NOMO-1 (cell line): ENCODE data around the gene TTC31.
"Not testable (repeated sequence)": the region's sequence is repeated elsewhere in the genome, so short reads cannot be mapped to it uniquely, and the experiment has no call there.

Source experiments
- DNase-seq, 2 experiments: peaks; one replicate each; lab custom pipeline; 2025; ENCODE audit not compliant: unreplicated experiment in 2 of 2; lab: John Stamatoyannopoulos, UW

The TTC31 gene

DNA sequence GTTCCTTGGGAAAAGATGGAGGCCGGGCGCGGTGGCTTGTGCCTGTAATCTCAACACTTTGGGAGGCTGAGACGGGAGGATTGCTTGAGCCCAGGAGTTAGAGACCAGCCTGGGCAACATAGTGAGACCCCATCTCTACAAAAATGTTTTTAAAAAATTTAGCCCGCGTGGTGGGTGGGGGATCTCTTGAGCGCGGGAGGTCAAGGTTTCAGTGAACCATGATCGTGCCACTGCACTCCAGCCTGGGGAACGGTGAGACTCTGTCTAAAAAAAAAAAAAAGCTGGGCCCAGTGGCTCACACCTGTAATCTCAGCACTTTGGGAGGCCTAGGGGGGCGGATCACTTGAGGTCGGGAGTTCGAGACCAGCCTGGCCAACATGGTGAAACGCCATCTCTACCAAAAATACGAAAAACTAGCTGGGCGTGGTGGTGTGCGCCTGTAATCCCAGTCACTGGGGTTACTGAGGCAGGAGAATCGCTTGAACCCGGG, 839 bp downstream of the TTC31 start:
- DNase-seq: not testable (repeated sequence)

GRCh38 chr2:74486141-74486540, 3.3 kb downstream of the TTC31 start:
- DNase-seq: no peak

DNA sequence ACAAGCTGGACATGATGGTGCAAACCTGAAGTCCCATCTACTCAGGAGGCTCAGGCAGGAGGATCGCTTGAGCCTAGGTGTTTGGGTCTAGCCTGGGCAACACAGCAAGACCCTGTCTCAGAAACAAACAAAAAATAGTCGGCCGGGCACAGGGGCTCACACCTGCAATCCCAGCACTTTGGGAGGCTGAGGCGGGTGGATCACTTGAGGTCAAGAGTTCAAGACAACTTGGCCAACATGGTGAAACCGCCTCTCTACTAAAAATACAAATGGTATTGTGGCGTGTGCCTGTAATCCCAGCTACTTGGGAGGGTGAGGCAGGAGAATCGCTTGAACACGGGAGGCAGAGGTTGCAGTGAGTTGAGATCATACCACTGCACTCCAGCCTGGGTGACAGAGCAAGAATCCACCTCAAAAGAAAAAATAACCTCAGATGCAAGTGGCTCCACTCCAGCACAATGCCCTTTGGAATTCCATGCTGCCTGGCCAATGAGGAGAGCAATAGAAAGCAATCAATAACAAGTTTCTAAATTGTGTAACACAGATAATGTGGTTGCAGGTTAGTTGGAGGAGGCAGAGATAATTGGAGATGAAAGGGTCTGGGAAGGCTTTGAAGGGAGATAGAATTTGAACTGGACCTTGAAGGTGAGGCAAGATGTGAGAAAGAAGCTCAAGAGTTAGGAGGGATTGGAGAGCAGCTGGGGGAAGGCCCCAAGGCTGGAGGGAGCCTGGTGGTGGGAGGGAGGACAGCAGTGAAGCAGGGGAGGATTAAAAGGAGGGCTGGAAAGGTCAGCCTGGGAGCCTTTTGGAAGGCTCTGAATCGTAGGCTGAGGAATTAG, 6.0 kb downstream of the TTC31 start:
- no peak for DNase-seq

GRCh38 chr2:74489906-74490305, 7.0 kb downstream of the TTC31 start:
- DNase-seq: no peak

DNA sequence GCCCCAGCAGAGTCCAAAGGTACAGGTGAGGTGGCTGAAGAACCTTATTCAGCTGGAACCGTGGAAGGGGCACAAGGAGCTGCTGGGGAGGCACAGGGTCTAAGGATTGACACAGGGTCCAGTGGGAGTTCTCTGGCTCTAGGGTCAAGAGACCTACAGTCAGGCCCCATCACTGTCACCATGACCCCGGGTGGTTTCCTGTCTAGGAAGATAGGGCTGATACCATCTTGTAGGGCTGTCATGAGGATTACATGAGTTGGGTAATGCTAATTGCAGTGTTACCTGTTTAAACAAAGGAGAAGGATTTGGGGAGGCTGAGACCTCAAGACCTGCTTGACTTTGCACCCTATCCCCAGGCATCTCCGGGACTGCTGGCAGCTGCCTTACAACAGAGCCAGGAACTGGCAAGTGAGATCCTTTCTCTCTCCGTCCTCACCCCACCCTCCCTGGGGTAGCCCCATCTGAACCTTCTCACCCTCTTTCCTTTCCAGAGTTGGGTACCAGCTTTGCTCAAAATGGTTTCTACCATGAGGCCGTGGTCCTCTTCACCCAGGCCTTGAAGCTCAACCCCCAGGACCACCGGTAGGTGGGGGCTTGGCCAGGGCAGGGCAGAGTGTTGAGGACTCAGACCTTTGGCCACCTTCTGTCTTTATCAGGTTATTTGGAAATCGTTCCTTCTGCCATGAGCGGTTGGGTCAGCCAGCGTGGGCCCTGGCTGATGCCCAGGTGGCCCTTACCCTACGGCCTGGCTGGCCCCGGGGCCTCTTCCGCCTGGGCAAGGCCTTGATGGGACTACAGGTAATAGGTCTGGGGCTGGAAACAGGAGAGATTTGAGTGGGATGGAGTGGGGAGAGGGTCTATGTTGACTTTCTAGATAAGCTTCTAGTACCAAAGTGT, 9.0 kb downstream of the TTC31 start:
- no peak for DNase-seq

- DNase-seq: no peak
Observed at GRCh38 chr2:74493546-74493945, 10.7 kb downstream of the TTC31 start.

DNA sequence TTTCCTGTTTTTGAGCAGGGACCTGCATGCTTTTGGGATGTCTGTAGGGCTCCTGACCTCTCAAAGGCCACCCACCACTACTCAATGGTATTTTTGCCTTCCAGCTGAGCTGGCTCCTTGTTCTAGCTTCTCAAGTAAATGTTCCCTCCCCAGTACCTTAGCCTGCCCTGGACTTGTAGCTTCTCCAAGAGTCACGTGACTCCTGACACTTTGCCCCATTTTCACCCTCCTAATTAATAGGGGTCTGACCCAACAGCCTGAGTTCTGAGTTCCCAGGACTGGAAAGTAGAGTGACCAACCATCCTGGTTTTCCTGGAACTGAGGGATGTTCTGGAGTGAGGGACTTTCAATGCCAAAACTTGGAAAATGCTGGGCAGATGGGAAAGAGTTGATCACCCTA, 12.6 kb downstream of the TTC31 start:
- DNase-seq: no peak

- no peak for DNase-seq
Observed at GRCh38 chr2:74496997-74497776, 14.3 kb downstream of the TTC31 start.

- DNase-seq: no peak
Observed at GRCh38 chr2:74497777-74498499, 15.1 kb downstream of the TTC31 start.

GRCh38 chr2:74498500-74499266, 15.8 kb downstream of the TTC31 start:
- DNase-seq: no peak

DNA sequence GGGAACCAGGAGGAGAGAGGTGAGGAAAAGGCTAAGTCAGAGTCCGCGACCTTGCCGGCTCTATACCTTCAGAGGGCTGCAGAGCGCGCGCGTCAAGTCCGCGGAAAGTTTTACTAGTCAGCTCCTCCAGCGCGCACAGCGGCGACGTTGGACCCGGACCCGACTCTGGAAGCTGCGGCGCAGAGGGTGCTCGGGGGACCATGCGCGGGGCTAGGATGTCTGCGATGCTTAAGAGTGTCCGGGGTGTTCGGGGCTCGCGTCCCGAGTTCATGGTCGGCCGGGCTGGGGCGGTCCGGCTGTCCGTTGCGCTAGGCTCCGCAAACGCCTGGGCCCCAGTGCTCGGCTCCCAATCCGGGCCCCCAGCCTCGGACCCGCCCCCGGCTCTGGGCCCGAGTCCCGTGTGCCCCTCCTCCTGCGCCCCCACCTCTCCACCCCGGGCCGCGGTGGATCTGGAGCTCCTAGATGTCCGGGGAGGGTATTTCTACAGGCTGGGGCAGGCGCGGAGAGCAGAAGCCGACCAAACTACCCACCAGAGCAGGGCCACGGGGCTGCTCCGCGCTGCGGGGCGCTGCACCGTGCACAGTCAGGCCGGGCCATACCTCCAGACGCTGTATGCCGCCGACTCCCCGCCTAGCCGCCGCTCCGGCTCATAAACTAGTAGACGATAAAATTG, 16.5 kb downstream of the TTC31 start, which contains the start of gene LBX2:
TSS of gene LBX2 (minus strand) at position 337 of the 673 bp plus-strand sequence. CDS start at position 271, 66 bp downstream.
- no peak for DNase-seq

DNA sequence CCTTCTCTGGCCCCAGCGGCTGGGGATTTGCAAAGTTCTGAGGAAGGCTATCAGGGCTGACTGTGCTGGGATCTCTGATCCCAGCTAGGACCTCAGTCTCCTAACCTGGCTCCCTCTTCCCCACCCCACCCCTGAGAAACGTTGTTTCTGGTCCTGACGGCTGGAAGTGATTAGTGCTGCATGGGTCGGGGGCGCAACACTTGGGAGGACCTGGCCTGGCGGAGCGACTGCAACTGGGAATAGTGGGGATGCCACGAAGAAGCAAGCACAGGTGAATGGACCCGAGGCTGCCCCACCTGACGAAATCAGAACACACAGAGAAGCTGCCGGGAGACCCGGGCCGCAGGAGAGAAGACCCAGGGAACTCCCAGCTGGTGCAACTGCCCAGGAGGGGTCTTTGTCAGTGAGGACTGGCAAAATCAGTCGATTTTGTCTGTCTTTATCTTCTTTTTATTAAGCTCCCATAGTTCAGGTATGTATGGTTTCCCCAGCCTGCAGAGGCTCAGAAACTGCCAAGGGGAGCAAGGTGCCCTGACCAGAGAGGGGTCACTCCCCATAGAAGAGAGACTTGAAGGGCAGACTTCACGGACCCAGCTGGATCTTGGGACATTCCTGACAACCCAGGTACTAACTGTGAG, 17.2 kb downstream of the TTC31 start:
- no peak for DNase-seq

- no peak for DNase-seq
Observed at GRCh38 chr2:74500578-74500946, 17.7 kb downstream of the TTC31 start.

- no peak for DNase-seq
Observed at GRCh38 chr2:74501335-74502071, 18.6 kb downstream of the TTC31 start.

- DNase-seq: peak; percentile 33
Observed at GRCh38 chr2:74502147-74502719, 19.4 kb downstream of the TTC31 start.

- DNase-seq: peak; percentile 64 to 81
Observed at GRCh38 chr2:74502720-74503505, 20.0 kb downstream of the TTC31 start.
